IPS-NIHi7 (cell line): ENCODE measurements around the gene B4GALNT1.
"Not testable (repeated sequence)": the region's sequence is repeated elsewhere in the genome, so short reads cannot be mapped to it uniquely, and the experiment has no call there.

Source experiments
- DNase-seq: peaks from one replicate; pipeline ENCODE4 v3.0.0; 2012; ENCODE audit warnings: mixed read lengths; ENCODE audit errors: extremely low spot score

B4GALNT1 gene

GRCh38 chr12:57632958-57633840, at the start of gene B4GALNT1:
B4GALNT1 (minus strand) TSS chr12:57633201; CDS start chr12:57632132, 1,069 bp downstream.
- peak; percentile 94 for DNase-seq

- no peak for DNase-seq
Measured at GRCh38 chr12:57679697-57680096, 46.7 kb upstream of the B4GALNT1 start.

GRCh38 chr12:57677947-57678346, 44.9 kb upstream of the B4GALNT1 start:
- DNase-seq, result not testable (repeated sequence)

GRCh38 chr12:57674691-57675090, 41.7 kb upstream of the B4GALNT1 start:
- no peak for DNase-seq

GRCh38 chr12:57672801-57673200, 39.8 kb upstream of the B4GALNT1 start:
- DNase-seq, result no peak

- not testable (repeated sequence) for DNase-seq
Measured at GRCh38 chr12:57671811-57672210, 38.8 kb upstream of the B4GALNT1 start.

- DNase-seq, result not testable (repeated sequence)
Measured at GRCh38 chr12:57669691-57670090, 36.7 kb upstream of the B4GALNT1 start.

GRCh38 chr12:57666897-57667296, 33.9 kb upstream of the B4GALNT1 start:
- DNase-seq, result no peak

GRCh38 chr12:57665066-57665820, 32.2 kb upstream of the B4GALNT1 start:
- DNase-seq, result not testable (repeated sequence)

GRCh38 chr12:57661376-57661775, 28.4 kb upstream of the B4GALNT1 start:
- DNase-seq, result no peak

GRCh38 chr12:57658890-57659289, 25.9 kb upstream of the B4GALNT1 start:
- no peak for DNase-seq

GRCh38 chr12:57657744-57658143, 24.7 kb upstream of the B4GALNT1 start:
- no peak for DNase-seq

- not testable (repeated sequence) for DNase-seq
Measured at GRCh38 chr12:57656408-57656807, 23.4 kb upstream of the B4GALNT1 start.

- no peak for DNase-seq
Measured at GRCh38 chr12:57655541-57656240, 22.7 kb upstream of the B4GALNT1 start.

GRCh38 chr12:57654042-57654441, 21.0 kb upstream of the B4GALNT1 start:
- no peak for DNase-seq

GRCh38 chr12:57646659-57647049, 13.7 kb upstream of the B4GALNT1 start:
- not testable (repeated sequence) for DNase-seq

- not testable (repeated sequence) for DNase-seq
Measured at GRCh38 chr12:57645990-57646658, 13.1 kb upstream of the B4GALNT1 start.

GRCh38 chr12:57641699-57642442, 8.9 kb upstream of the B4GALNT1 start:
- no peak for DNase-seq

- no peak for DNase-seq
Measured at GRCh38 chr12:57640175-57641042, 7.4 kb upstream of the B4GALNT1 start.

GRCh38 chr12:57638096-57638495, 5.1 kb upstream of the B4GALNT1 start:
- no peak for DNase-seq
